Epithelial cell of proximal tubule (primary cell): ENCODE results near the gene SLC35F5. TPM values are rescaled to one million over a fixed set of nuclear protein-coding genes. Genes with fewer than 3 reads are reported as not detected.

Experiments used
- DNase-seq: peaks from one replicate; pipeline ENCODE4 v3.0.0-alpha.2; 2011; ENCODE audit warnings: low read depth
- H3K4me3 ChIP-seq: 2 replicates; pipeline ENCODE4 v1.5.1; 2011; ENCODE audit warnings: low read depth, mild to moderate bottlenecking, low read length
- total RNA-seq: library from RNA; depleted of rRNA; stranded (reverse); fragments of >200 nt; gene quantifications from 2 replicates; pipeline ENCODE4 v1.2.3, GENCODE V29; 2015
- TF ChIP-seq, protein P1 (sequence below): conservative IDR thresholded peaks from 2 replicates; pipeline ENCODE4 v1.5.1; 2012; ENCODE audit warnings: low read depth, mild to moderate bottlenecking, low read length

The SLC35F5 gene
- total RNA-seq, 1 donor from 2014 or later: 64.7 TPM

GRCh38 chr2:113768770-113769169 lies 12.3 kb upstream of the SLC35F5 start:
- DNase-seq: no peak
- H3K4me3 ChIP-seq: no peak overlapping the region
- TF ChIP-seq, protein P1, sequence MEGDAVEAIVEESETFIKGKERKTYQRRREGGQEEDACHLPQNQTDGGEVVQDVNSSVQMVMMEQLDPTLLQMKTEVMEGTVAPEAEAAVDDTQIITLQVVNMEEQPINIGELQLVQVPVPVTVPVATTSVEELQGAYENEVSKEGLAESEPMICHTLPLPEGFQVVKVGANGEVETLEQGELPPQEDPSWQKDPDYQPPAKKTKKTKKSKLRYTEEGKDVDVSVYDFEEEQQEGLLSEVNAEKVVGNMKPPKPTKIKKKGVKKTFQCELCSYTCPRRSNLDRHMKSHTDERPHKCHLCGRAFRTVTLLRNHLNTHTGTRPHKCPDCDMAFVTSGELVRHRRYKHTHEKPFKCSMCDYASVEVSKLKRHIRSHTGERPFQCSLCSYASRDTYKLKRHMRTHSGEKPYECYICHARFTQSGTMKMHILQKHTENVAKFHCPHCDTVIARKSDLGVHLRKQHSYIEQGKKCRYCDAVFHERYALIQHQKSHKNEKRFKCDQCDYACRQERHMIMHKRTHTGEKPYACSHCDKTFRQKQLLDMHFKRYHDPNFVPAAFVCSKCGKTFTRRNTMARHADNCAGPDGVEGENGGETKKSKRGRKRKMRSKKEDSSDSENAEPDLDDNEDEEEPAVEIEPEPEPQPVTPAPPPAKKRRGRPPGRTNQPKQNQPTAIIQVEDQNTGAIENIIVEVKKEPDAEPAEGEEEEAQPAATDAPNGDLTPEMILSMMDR: no peak

- TF ChIP-seq, protein P1: no peak
- DNase-seq: no peak
Measured at GRCh38 chr2:113767811-113768460, 11.5 kb upstream of the SLC35F5 start.

GRCh38 chr2:113765276-113765675 lies 8.8 kb upstream of the SLC35F5 start:
- TF ChIP-seq, protein P1: no peak
- no peak overlapping the region for H3K4me3 ChIP-seq
- no peak for DNase-seq

More at GRCh38 chr2:113767811-113768460, 11.5 kb upstream of the SLC35F5 start:
- H3K4me3 ChIP-seq: no peak overlapping the region

GRCh38 chr2:113762377-113763118 lies 6.1 kb upstream of the SLC35F5 start:
- DNase-seq: peak; percentile 38
- H3K4me3 ChIP-seq: no peak overlapping the region
- TF ChIP-seq, protein P1: no peak

GRCh38 chr2:113760400-113760799 lies 4.0 kb upstream of the SLC35F5 start:
- H3K4me3 ChIP-seq: no peak overlapping the region
- TF ChIP-seq, protein P1: no peak
- DNase-seq: no peak

DNA sequence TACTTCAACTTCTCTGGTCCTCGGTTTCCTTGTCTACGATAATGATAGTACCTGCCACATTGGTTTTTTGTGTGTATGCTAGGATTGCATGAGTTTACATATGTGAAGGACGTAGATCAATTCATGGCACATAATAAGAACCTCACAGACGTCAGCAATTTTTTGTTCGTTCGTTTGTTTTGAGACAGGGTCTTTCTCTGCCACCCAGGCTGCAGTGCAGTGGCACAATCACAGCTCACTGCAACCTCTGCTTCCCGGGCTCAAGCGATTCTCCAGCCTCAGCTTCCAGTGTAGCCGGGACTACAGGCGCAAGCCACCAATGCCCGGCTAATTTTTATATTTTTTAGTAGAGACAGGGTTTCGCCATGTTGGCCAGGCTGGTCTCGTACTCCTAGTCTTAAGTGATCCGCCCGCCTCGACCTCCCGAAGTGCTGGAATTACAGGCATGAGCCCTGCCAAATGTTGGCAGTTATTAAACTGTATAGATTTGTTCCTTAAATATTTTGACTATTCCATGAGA lies 756 bp upstream of the SLC35F5 start:
- TF ChIP-seq, protein P1: no peak
- no peak for DNase-seq
- peak overlapping the region; percentile 77 for H3K4me3 ChIP-seq
